ENCODE results near the gene TPM1.
"Not testable (repeated sequence)": the region's sequence is repeated elsewhere in the genome, so short reads cannot be mapped to it uniquely, and the experiment has no call there.

Gene TPM1

GRCh38 chr15:63090887-63091286 lies 48.3 kb downstream of the TPM1 start:
- no peak overlapping the region for H3K27ac ChIP-seq
- no peaks in the 10 kb centered on the region for H3K36me3 ChIP-seq (replicated peaks)
- H3K27me3 ChIP-seq (replicated peaks) = no peaks in the 10 kb centered on the region
- DNase-seq = no peak
- no peak for TF ChIP-seq CTCF (IDR thresholded peaks at IDR 0.05; ENCODE audit: low read depth, low read length, missing control alignments)
- in situ Hi-C loops (cut with HindIII; ENCODE audit: low pct_ligation_motif_present, low sequenced_read_pairs) = no loop called here
- no peak overlapping the region for H3K4me3 ChIP-seq (ENCODE audit: low read depth, low read length)

- Histone ChIP-seq H3K4me3 (ENCODE audit: low read depth, low read length) (no peak overlapping the region), H3K27me3 (replicated peaks) (no peaks in the 10 kb centered on the region), H3K27ac (no peak overlapping the region), H3K36me3 (replicated peaks) (no peaks in the 10 kb centered on the region)
- in situ Hi-C loops (cut with HindIII; ENCODE audit: low pct_ligation_motif_present, low sequenced_read_pairs) = no loop called here
- no peak for DNase-seq
- no peak for TF ChIP-seq CTCF (IDR thresholded peaks at IDR 0.05; ENCODE audit: low read depth, low read length, missing control alignments)
Observed at GRCh38 chr15:63091679-63092446, 49.3 kb downstream of the TPM1 start.

GRCh38 chr15:63093486-63094205 lies 51.1 kb downstream of the TPM1 start:
- peak; percentile 73 for DNase-seq
- H3K27me3 ChIP-seq (replicated peaks) = no peaks in the 10 kb centered on the region
- in situ Hi-C loops (cut with HindIII; ENCODE audit: low pct_ligation_motif_present, low sequenced_read_pairs) = no loop called here
- TF ChIP-seq CTCF (IDR thresholded peaks at IDR 0.05; ENCODE audit: low read depth, low read length, missing control alignments) = peak; percentile 91
- peak overlapping the region; percentile 86 for H3K27ac ChIP-seq
- H3K4me3 ChIP-seq (ENCODE audit: low read depth, low read length) = no peak overlapping the region
- H3K36me3 ChIP-seq (replicated peaks) = no peaks in the 10 kb centered on the region

GRCh38 chr15:63094495-63094931 lies 52.0 kb downstream of the TPM1 start:
- in situ Hi-C loops (cut with HindIII; ENCODE audit: low pct_ligation_motif_present, low sequenced_read_pairs) = no loop called here
- peak overlapping the region; percentile 86 for H3K27ac ChIP-seq
- peak; percentile 59 for DNase-seq
- no peak for TF ChIP-seq CTCF (IDR thresholded peaks at IDR 0.05; ENCODE audit: low read depth, low read length, missing control alignments)
- no peak overlapping the region for H3K4me3 ChIP-seq (ENCODE audit: low read depth, low read length)
- no peaks in the 10 kb centered on the region for H3K27me3 ChIP-seq (replicated peaks)
- H3K36me3 ChIP-seq (replicated peaks) = no peaks in the 10 kb centered on the region

GRCh38 chr15:63096178-63096577 lies 53.6 kb downstream of the TPM1 start:
- no peaks in the 10 kb centered on the region for H3K27me3 ChIP-seq (replicated peaks)
- H3K27ac ChIP-seq = peak overlapping the region; percentile 85
- H3K36me3 ChIP-seq (replicated peaks) = no peaks in the 10 kb centered on the region
- in situ Hi-C loops (cut with HindIII; ENCODE audit: low pct_ligation_motif_present, low sequenced_read_pairs) = no loop called here
- no peak overlapping the region for H3K4me3 ChIP-seq (ENCODE audit: low read depth, low read length)
- no peak for TF ChIP-seq CTCF (IDR thresholded peaks at IDR 0.05; ENCODE audit: low read depth, low read length, missing control alignments)
- DNase-seq = no peak

- in situ Hi-C loops (cut with HindIII; ENCODE audit: low pct_ligation_motif_present, low sequenced_read_pairs); DNase-seq; H3K27ac ChIP-seq: not testable (repeated sequence)
Observed at GRCh38 chr15:63098901-63099300, 56.4 kb downstream of the TPM1 start.

GRCh38 chr15:63099581-63099980 lies 57.0 kb downstream of the TPM1 start:
- DNase-seq; H3K27ac ChIP-seq; in situ Hi-C loops (cut with HindIII; ENCODE audit: low pct_ligation_motif_present, low sequenced_read_pairs); H3K36me3 ChIP-seq (replicated peaks); H3K27me3 ChIP-seq (replicated peaks); H3K4me3 ChIP-seq (ENCODE audit: low read depth, low read length): not testable (repeated sequence)

More at GRCh38 chr15:63098901-63099300, 56.4 kb downstream of the TPM1 start:
- not testable (repeated sequence) for H3K4me3 ChIP-seq (ENCODE audit: low read depth, low read length); H3K27me3 ChIP-seq (replicated peaks); H3K36me3 ChIP-seq (replicated peaks)

Measured in brain microvascular endothelial cell (primary cell).